Measurements from ENCODE around the gene RAB9A.

GRCh38 chrX:13688958-13689740, at the start of gene RAB9A:
- TF ChIP-seq EZH2 (IDR thresholded peaks at IDR 0.05; ENCODE audit: borderline replicate concordance, low read length) (no peak), CTCF (IDR thresholded peaks at IDR 0.05; ENCODE audit: low read length) (no peak)

Measured in OCI-LY1 (cell line).